Uterus (tissue), 4 donors: Measurements from ENCODE around the gene ARHGEF10L. TPM values are rescaled to one million over a fixed set of nuclear protein-coding genes. Genes with fewer than 3 reads are reported as not detected.

Experiments used
- DNase-seq, 2 donors: peaks; one replicate each; pipeline ENCODE4 v3.0.0-alpha.2; 2019 to 2020
- H3K27ac ChIP-seq, 2 donors: fragments of 200-600 bp; sonication (generic); 1 replicate in 1 of 2; 2 replicates in 1 of 2; pipeline ENCODE4 v1.5.1; 2016 to 2018
- H3K27me3 ChIP-seq, 2 donors: fragments of 200-600 bp; sonication (generic); one replicate each; pipeline ENCODE4 v1.5.1; 2018 to 2019; ENCODE audit warnings: control low read depth in 1 of 2
- H3K36me3 ChIP-seq, 2 donors: fragments of 200-600 bp; sonication (generic); one replicate each; pipeline ENCODE4 v1.5.1; 2019; ENCODE audit warnings: control low read depth in 1 of 2
- H3K4me1 ChIP-seq, 2 donors: fragments of 200-600 bp; sonication (generic); one replicate each; pipeline ENCODE4 v1.5.1; 2018 to 2019; ENCODE audit warnings: control low read depth in 1 of 2
- H3K4me3 ChIP-seq, 2 donors: fragments of 200-600 bp; sonication (generic); 1 replicate in 1 of 2; 2 replicates in 1 of 2; pipeline ENCODE4 v1.5.1; 2018 to 2019; ENCODE audit warnings: mild to moderate bottlenecking in 1 of 2
- H3K9me3 ChIP-seq, 2 donors: fragments of 200-600 bp; sonication (generic); one replicate each; pipeline ENCODE4 v1.5.1; 2019; ENCODE audit warnings: control low read depth in 1 of 2
- POLR2A ChIP-seq, 2 donors: fragments of 450-650 bp; IDR thresholded peaks; one replicate each; pipeline ENCODE4 v1.6.1; 2016; ENCODE audit warnings: antibody characterized with exemption in 2 of 2, mild to moderate bottlenecking in 1 of 2, moderate library complexity in 1 of 2
- intact Hi-C: fragments of 100-400 bp; cut with DNase I; formaldehyde crosslinking; loops from one replicate; pipeline ENCODE4 v1.15.1; 2023; ENCODE audit warnings: low total_unique reads
- total RNA-seq, 4 donors: library from RNA; depleted of rRNA in 3 of 4; stranded (reverse); fragments of >200 nt in 3 of 4; gene quantifications; one replicate each; pipeline versions ENCODE4 v1.1.0 to v1.2.4, GENCODE V29; 2014 to 2023
- TF ChIP-seq, protein P1 (sequence below), 4 experiments: fragments of 200-600 bp in 2 of 4; fragments of 450-650 bp in 2 of 4; sonication (generic) in 2 of 4; IDR thresholded peaks; one replicate each; pipeline ENCODE4 v1.5.1; 2016 to 2019; ENCODE audit warnings: antibody characterized with exemption in 4 of 4, mild to moderate bottlenecking in 2 of 4, moderate library complexity in 1 of 4
- donor health status: DM: yes; HTN: yes; CAD: no.

The ARHGEF10L gene
- total RNA-seq, 4 donors from 2014 or later: 5.6 to 61.9 (median 19.1) TPM

DNA sequence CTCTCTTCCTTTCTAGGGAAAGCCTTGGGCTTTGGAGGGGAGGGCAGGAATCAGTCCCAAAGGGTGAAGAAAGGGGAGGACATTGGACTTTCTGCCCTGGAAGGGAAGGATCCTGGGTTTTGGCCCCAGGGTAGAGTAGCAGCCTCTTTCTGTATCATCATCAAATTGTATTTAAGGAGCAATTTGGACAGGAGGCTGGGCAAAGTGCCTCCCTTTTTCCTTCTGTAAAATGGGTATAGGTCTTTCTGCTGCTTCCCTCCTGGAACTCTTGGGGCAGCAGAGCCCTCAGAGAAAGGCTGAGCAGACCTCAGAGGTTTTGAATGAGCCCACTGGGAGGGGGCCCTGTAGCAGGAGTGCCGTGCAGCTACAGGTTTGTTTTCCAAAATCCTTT lies 38.4 kb downstream of the ARHGEF10L start:
- TF ChIP-seq, protein P1, sequence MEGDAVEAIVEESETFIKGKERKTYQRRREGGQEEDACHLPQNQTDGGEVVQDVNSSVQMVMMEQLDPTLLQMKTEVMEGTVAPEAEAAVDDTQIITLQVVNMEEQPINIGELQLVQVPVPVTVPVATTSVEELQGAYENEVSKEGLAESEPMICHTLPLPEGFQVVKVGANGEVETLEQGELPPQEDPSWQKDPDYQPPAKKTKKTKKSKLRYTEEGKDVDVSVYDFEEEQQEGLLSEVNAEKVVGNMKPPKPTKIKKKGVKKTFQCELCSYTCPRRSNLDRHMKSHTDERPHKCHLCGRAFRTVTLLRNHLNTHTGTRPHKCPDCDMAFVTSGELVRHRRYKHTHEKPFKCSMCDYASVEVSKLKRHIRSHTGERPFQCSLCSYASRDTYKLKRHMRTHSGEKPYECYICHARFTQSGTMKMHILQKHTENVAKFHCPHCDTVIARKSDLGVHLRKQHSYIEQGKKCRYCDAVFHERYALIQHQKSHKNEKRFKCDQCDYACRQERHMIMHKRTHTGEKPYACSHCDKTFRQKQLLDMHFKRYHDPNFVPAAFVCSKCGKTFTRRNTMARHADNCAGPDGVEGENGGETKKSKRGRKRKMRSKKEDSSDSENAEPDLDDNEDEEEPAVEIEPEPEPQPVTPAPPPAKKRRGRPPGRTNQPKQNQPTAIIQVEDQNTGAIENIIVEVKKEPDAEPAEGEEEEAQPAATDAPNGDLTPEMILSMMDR (IDR thresholded peaks at IDR 0.05): no peak
- TF ChIP-seq POLR2A (IDR thresholded peaks at IDR 0.05): no peak
- no peaks in the 10 kb centered on the region for H3K9me3 ChIP-seq
- H3K36me3 ChIP-seq: no peaks in the 10 kb centered on the region
- no peak overlapping the region for H3K27ac ChIP-seq
- DNase-seq: no peak
- H3K4me1 ChIP-seq: peaks cover 0 to 6% of the 10 kb centered on the region in 2 donors
- intact Hi-C loops: no loop called here
- no peak overlapping the region for H3K4me3 ChIP-seq
- H3K27me3 ChIP-seq: no peaks in the 10 kb centered on the region

DNA sequence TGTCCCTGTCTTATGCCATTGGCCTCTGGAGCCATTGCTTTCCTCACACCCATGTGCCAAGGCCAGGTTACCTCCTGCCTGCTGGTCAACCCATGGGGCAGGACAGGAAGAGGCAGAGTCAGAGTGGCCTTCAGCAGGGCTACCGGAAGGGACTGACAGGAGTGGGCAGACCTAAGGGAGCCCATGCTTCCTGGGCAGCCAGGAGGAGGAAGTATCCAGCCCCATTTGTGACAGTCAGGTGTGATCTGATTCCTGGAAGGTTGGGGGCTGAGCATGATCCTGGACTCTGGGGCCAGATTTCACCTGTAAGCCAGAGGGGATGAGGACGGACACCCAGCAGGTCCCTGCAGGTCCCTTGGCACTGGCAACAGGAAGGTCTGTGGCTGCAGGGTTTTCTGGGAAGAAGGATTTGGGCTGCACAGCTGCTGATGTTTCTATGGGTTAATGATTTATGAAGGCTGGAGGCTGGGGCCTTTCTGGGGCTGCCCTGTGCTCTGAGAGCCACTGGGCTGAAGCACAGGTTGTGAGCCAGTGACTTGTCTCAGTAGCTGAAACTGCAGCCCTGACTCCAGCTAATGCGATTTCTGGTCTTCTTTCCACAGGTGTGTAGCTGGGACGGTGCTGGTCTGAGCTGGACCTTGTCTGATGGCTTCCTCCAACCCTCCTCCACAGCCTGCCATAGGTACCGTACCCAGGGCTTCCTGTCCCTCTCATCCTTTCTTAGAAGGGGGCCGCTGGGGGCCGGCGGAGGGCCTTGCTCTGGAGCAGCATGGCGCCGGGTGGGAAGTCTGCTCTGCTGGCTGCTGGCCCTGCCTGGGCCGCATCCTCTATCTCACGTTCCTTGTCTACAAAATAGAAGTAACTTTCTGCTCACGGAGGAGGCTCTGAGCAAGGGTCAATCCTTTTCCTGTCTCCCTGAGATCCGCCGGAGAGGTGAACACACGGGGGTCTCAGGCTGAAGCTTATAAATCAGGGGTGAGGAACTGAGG lies 40.7 kb downstream of the ARHGEF10L start:
- Histone ChIP-seq H3K4me1 (no peaks in the 10 kb centered on the region), H3K4me3 (no peak overlapping the region), H3K27ac (no peak overlapping the region), H3K27me3 (no peaks in the 10 kb centered on the region), H3K36me3 (no peaks in the 10 kb centered on the region), H3K9me3 (no peaks in the 10 kb centered on the region)
- no peak for DNase-seq
- intact Hi-C loops: no loop called here
- no peak for TF ChIP-seq POLR2A (IDR thresholded peaks at IDR 0.05)
- TF ChIP-seq, protein P1 (IDR thresholded peaks at IDR 0.05): no peak

DNA sequence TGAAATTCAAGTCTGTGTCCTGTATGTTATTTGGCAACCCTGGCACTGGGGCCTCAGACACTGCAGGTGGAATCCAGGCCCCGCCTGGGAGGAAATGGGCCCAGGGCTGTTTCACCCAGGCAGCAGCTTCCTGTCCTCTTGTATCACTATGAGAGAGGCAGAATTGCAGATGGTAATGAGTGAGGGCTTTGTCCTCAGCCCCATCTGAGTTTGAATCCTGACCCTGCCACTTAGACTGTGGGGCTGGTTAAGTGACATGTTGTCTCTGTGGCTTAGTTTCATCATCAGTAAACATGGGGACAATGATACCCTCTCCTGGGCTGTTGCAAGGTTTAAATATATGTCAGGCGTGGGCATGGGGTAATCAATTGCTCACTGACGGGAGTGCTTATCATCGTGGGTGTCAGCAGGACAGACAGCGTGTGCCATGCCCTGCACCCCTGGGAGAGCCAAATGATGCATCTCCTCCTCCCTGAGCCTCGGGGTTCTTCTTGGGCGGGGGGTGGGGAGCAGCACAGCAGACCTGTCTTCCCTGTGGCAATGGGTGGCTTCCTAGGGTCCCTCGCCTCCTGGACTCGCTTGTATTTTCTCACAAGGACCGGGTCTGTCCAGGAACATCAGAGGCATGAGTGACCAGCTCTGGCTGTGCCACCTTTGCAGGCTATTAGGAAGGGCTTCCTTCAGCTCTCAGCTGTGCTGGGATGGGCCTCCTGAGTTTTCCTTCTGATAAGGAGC lies 42.1 kb downstream of the ARHGEF10L start:
- H3K36me3 ChIP-seq: no peaks in the 10 kb centered on the region
- no peak for DNase-seq
- H3K27ac ChIP-seq: no peak overlapping the region
- TF ChIP-seq, protein P1 (IDR thresholded peaks at IDR 0.05): no peak
- TF ChIP-seq POLR2A (IDR thresholded peaks at IDR 0.05): no peak
- no peaks in the 10 kb centered on the region for H3K4me1 ChIP-seq
- no peaks in the 10 kb centered on the region for H3K27me3 ChIP-seq
- no peaks in the 10 kb centered on the region for H3K9me3 ChIP-seq
- intact Hi-C loops: no loop called here
- H3K4me3 ChIP-seq: no peak overlapping the region

DNA sequence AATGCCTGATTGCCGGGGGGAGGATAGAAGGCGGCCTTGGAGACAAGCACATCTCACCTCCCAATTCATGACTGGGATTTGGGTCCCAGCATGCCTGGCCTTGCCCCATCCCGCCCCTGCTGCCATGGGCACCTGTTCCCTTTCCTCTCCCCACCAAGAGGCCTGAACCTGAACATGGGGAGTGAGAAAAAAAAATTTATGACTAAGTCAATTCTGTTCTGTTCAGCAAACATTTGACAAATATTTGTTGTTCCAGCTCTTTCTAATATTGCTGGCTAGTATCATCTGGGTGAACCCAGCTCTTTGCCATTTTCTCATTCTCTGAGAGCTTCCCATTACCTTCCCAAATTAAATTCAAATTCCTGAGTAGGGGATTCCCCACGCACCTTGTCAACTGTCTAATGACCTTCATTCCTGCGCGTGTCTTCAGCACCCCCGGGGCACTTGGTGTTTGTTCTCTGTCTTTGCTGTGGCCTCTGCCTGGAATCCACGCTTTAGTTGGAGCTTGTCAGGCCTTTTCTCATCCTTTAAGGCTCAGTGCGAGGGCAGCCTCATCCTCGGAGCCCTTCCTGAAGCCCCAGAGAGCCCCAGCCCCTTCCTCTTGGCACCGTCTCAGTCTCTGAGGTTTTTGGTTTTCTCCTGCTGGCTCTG lies 42.8 kb downstream of the ARHGEF10L start:
- Histone ChIP-seq H3K27me3 (no peaks in the 10 kb centered on the region), H3K4me1 (no peaks in the 10 kb centered on the region), H3K4me3 (no peak overlapping the region), H3K9me3 (no peaks in the 10 kb centered on the region), H3K27ac (no peak overlapping the region), H3K36me3 (no peaks in the 10 kb centered on the region)
- intact Hi-C loops: no loop called here
- no peak for DNase-seq
- TF ChIP-seq POLR2A (IDR thresholded peaks at IDR 0.05): no peak
- TF ChIP-seq, protein P1 (IDR thresholded peaks at IDR 0.05): no peak
